ENCODE measurements around the gene ZNF626. TPM values are rescaled to one million over a fixed set of nuclear protein-coding genes. Genes with fewer than 3 reads are reported as not detected.

Gene ZNF626
- total RNA-seq, result 18.8 and 27.7 TPM in 2 replicates

GRCh38 chr19:20661150-20661819, at the start of gene ZNF626:
Gene ZNF626 (minus strand): TSS chr19:20661571. CDS start chr19:20661446, 125 bp downstream.

Other genes with a start within 250 kb of the ZNF626 start
- 11.1 and 17.0 TPM in 2 replicates for gene ZNF737, start 95.8 kb downstream of the ZNF626 start, total RNA-seq
- 4.2 and 4.6 TPM in 2 replicates for gene ZNF66, start 114.7 kb upstream of the ZNF626 start, total RNA-seq

Data from articular chondrocyte of knee joint (primary cell).